ENCODE measurements around the gene IFNL3.

The IFNL3 gene

DNA sequence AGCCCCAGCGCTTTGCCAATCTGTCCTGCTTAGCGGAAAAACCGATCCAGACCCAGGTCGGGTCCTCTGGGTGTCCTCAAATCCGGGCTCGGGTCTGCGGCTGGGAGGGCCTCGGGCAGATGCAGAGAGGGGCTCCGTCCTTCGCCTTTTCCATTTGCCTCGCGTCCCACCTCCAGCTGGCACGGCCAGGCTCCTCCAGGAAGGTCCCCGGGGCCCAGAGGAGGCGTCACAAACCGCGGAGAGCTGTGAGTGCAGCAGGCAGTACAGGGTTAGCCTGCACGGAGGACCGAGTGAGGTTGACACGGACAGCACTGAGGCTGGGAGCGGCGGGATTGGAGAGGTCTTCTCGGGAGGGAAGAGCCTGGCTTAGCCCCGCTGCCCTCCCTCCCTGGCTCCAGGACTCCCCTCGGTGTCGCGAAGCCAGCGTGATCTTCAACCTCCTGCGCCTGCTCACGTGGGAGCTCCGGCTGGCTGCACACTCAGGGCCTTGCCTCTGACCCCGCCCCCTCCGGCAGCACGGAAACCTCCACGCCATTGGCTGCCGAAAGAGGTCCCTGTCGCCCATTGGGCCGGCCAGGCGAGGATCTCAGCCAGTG lies 20.6 kb upstream of the IFNL3 start:
- Histone ChIP-seq H3K27me3 (ENCODE audit: insufficient read depth, low read length, poor library complexity, severe bottlenecking) (no peaks in the 10 kb centered on the region), H3K4me3 (ENCODE audit: low read length, poor library complexity, severe bottlenecking) (no peak overlapping the region), H3K36me3 (ENCODE audit: insufficient read depth, low read length) (no peaks in the 10 kb centered on the region), H3F3A (ENCODE audit: low read depth) (no peaks in the 10 kb centered on the region), H4K20me1 (ENCODE audit: insufficient read depth, low read length, poor library complexity, severe bottlenecking) (no peaks in the 10 kb centered on the region), H3K79me2 (ENCODE audit: insufficient read depth, low read length) (no peaks in the 10 kb centered on the region), H3K4me1 (ENCODE audit: insufficient read depth, low read length, poor library complexity, severe bottlenecking) (peaks cover 10% of the 10 kb centered on the region), H3K9me3 (ENCODE audit: insufficient read depth, low read depth, low read length) (no peaks in the 10 kb centered on the region), H3K4me2 (ENCODE audit: low read depth, low read length, poor library complexity, severe bottlenecking) (no peak overlapping the region), H2AFZ (ENCODE audit: low read length) (no peak overlapping the region), H3K9me2 (replicated peaks; ENCODE audit: low read depth, low read length) (no peaks in the 10 kb centered on the region), H3K9ac (ENCODE audit: low read depth, low read length, poor library complexity, severe bottlenecking) (no peak overlapping the region)
- TF ChIP-seq, protein P1, sequence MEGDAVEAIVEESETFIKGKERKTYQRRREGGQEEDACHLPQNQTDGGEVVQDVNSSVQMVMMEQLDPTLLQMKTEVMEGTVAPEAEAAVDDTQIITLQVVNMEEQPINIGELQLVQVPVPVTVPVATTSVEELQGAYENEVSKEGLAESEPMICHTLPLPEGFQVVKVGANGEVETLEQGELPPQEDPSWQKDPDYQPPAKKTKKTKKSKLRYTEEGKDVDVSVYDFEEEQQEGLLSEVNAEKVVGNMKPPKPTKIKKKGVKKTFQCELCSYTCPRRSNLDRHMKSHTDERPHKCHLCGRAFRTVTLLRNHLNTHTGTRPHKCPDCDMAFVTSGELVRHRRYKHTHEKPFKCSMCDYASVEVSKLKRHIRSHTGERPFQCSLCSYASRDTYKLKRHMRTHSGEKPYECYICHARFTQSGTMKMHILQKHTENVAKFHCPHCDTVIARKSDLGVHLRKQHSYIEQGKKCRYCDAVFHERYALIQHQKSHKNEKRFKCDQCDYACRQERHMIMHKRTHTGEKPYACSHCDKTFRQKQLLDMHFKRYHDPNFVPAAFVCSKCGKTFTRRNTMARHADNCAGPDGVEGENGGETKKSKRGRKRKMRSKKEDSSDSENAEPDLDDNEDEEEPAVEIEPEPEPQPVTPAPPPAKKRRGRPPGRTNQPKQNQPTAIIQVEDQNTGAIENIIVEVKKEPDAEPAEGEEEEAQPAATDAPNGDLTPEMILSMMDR (conservative IDR thresholded peaks at IDR 0.05; ENCODE audit: low read length): no peak
- TF ChIP-seq EZH2phosphoT487 (IDR thresholded peaks at IDR 0.05; ENCODE audit: borderline replicate concordance): no peak

DNA sequence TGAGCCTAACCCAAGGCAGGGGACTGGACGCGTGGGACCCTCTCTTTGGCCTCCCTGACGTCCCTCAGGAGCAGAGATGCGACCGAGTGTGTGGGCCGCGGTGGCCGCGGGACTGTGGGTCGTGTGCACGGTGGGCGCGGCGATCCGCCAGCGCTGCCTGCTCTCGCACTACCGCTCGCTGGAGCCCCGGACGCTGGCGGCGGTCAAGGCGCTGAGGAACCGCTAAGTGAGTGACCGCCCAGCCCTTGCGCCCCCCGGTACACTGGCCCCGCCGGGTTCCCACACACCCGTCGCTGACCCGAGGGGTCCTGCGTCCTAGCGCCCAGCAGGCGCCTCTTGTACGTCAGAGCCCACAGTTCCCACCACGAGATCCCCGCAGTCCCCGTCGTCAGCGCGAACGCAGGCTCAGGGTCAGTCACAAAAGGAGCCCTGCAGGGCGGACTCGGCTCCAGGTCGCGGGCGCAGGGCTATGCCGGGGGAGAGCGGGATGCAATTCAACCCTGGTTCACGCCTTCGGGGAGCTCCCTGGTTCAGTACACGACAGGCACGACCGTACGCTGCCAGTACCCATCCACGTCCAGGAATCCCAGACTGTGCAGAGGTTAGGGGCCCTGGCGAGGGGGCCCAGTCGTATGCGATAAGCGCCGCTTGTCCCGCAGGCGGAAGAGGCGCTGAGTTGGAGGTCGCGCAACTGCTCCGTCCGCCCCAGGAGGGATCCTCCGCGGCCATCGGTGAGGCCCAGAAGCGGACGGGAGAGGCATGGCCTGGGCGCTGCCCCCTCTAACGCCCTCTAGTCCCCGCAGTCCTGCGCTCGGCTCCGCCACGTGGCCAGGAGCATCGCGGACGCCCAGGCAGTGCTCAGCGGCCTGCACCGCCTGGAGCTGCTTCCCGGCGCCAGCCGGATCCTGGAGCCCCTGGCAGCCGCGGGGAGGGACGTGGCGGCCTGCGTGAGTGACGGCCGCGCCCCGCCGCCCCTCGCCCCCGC lies 19.8 kb upstream of the IFNL3 start:
- H3F3A ChIP-seq (ENCODE audit: low read depth): no peaks in the 10 kb centered on the region
- H3K4me2 ChIP-seq (ENCODE audit: low read depth, low read length, poor library complexity, severe bottlenecking): no peak overlapping the region
- H3K9me2 ChIP-seq (replicated peaks; ENCODE audit: low read depth, low read length): no peaks in the 10 kb centered on the region
- H3K36me3 ChIP-seq (ENCODE audit: insufficient read depth, low read length): no peaks in the 10 kb centered on the region
- H3K9ac ChIP-seq (ENCODE audit: low read depth, low read length, poor library complexity, severe bottlenecking): no peak overlapping the region
- H3K4me1 ChIP-seq (ENCODE audit: insufficient read depth, low read length, poor library complexity, severe bottlenecking): peaks cover 10% of the 10 kb centered on the region
- no peak for TF ChIP-seq EZH2phosphoT487 (IDR thresholded peaks at IDR 0.05; ENCODE audit: borderline replicate concordance)
- TF ChIP-seq, protein P1 (conservative IDR thresholded peaks at IDR 0.05; ENCODE audit: low read length): no peak
- H3K9me3 ChIP-seq (ENCODE audit: insufficient read depth, low read depth, low read length): no peaks in the 10 kb centered on the region
- H3K79me2 ChIP-seq (ENCODE audit: insufficient read depth, low read length): no peaks in the 10 kb centered on the region
- no peak overlapping the region for H2AFZ ChIP-seq (ENCODE audit: low read length)
- H3K4me3 ChIP-seq (ENCODE audit: low read length, poor library complexity, severe bottlenecking): no peak overlapping the region
- H3K27me3 ChIP-seq (ENCODE audit: insufficient read depth, low read length, poor library complexity, severe bottlenecking): no peaks in the 10 kb centered on the region
- no peaks in the 10 kb centered on the region for H4K20me1 ChIP-seq (ENCODE audit: insufficient read depth, low read length, poor library complexity, severe bottlenecking)

DNA sequence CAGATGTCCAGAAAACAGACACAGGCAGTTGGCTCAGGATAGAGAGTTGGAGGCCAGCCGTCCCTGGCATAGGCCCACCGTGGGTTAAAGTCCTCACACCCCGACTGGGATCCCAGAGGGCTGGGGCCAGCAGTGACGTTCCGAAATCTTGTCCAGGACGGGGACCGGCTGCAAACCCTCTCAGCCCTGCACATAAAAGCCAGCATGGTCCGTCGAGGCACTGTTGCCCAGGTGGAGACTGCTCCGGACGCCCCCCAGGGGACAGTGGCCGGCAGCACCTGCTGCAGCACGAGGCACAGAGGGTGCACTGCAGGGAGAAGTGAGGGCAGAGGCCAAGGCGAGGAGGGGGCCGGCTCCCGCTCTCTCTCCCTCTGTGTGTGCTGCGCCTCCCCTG lies 19.1 kb upstream of the IFNL3 start:
- H3K4me1 ChIP-seq (ENCODE audit: insufficient read depth, low read length, poor library complexity, severe bottlenecking): peaks cover 10% of the 10 kb centered on the region
- H2AFZ ChIP-seq (ENCODE audit: low read length): no peak overlapping the region
- no peaks in the 10 kb centered on the region for H4K20me1 ChIP-seq (ENCODE audit: insufficient read depth, low read length, poor library complexity, severe bottlenecking)
- no peak overlapping the region for H3K4me3 ChIP-seq (ENCODE audit: low read length, poor library complexity, severe bottlenecking)
- H3K36me3 ChIP-seq (ENCODE audit: insufficient read depth, low read length): no peaks in the 10 kb centered on the region
- TF ChIP-seq, protein P1 (conservative IDR thresholded peaks at IDR 0.05; ENCODE audit: low read length): no peak
- TF ChIP-seq EZH2phosphoT487 (IDR thresholded peaks at IDR 0.05; ENCODE audit: borderline replicate concordance): no peak
- no peaks in the 10 kb centered on the region for H3K9me2 ChIP-seq (replicated peaks; ENCODE audit: low read depth, low read length)
- H3K4me2 ChIP-seq (ENCODE audit: low read depth, low read length, poor library complexity, severe bottlenecking): no peak overlapping the region
- H3F3A ChIP-seq (ENCODE audit: low read depth): no peaks in the 10 kb centered on the region
- H3K9me3 ChIP-seq (ENCODE audit: insufficient read depth, low read depth, low read length): no peaks in the 10 kb centered on the region
- no peaks in the 10 kb centered on the region for H3K27me3 ChIP-seq (ENCODE audit: insufficient read depth, low read length, poor library complexity, severe bottlenecking)
- H3K9ac ChIP-seq (ENCODE audit: low read depth, low read length, poor library complexity, severe bottlenecking): no peak overlapping the region
- no peaks in the 10 kb centered on the region for H3K79me2 ChIP-seq (ENCODE audit: insufficient read depth, low read length)
